Measurements from ENCODE around the gene PTPRD.
A peak's percentile ranks its signal among the peaks of the same experiment; 100 is the strongest.

Gene PTPRD

DNA sequence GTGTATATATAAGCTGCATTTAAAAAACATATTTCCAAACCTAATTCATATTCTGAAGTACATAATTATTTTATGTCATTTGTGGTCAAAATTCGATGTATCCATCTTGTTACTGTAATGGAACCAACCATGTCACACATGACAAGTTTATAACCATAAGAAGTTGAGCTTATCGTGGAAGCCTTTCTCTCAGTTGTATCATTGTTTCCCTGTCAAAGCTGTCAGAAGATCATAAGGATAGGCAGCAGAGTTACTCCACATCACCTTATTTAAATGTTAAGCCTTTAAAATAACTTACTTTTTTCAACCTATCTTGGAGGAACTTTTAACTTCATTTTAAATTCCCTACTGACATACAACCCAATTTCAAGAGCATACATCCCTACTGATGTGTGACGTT, 841.5 kb downstream of the PTPRD start:
- no peak for DNase-seq

GRCh38 chr9:9764821-9765220, 848.0 kb downstream of the PTPRD start:
- DNase-seq: no peak

GRCh38 chr9:9754186-9754585, 858.6 kb downstream of the PTPRD start:
- DNase-seq: no peak

DNA sequence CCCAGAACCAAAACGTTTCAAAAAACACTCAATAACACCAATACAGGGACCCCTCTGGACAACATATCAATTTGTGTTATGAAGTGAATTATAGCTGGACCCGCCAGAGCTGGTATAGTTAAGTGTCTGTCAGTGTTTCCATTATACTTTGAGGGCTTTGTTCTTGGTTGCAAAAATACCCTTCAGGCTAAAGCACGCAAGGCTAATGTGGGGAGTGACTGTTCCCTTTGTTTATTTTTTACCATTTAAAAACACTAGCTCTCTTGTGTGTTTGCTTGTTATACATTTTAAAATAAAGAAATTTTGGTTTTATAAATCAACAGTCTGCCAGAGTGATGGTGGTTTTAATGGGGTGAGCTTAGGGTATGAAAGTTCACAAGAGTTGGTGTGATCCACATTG, 859.5 kb downstream of the PTPRD start:
- no peak for DNase-seq

GRCh38 chr9:9752722-9753121, 860.1 kb downstream of the PTPRD start:
- no peak for DNase-seq

DNA sequence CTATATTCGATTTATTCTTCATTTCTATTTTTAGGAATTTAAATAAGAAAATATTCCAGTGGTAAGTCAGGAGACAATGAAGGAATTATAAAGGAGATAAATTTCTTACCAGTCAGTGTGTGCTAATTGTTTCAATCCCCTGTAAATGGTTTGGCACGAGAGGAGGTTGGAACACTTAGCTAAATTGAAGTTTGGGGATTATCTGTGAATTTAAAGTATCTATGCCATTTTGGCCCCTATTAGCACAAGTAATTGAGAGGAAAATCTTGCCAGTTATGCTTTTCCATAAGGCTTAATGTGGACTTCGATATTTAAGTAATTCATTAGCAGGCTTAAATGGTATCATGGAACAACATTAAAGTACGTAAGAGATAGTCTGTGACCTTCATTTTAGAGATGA, 860.8 kb downstream of the PTPRD start:
- no peak for DNase-seq

GRCh38 chr9:9750719-9751118, 862.1 kb downstream of the PTPRD start:
- DNase-seq: no peak

DNA sequence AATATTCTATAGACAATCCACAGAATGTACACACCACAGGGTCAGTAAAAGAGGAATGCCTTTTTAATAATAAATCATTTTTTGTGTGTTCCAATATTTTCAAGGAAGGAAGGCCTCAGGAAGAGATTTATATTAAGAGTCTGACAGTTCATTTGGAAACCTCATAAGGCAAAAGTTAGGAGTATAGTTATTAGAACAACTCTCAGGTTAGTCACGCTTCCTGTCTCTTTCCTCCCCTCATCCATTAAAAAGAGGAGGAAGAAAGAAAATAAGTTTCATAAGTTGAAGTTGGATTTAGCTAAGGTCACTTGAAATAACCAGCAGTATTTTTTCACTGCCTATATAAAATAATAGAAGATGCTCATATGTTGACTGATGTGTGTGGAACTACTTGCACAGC, 863.2 kb downstream of the PTPRD start:
- no peak for DNase-seq

- DNase-seq: no peak
Measured at GRCh38 chr9:9747787-9748186, 865.0 kb downstream of the PTPRD start.

GRCh38 chr9:9746826-9747225, 866.0 kb downstream of the PTPRD start:
- no peak for DNase-seq

DNA sequence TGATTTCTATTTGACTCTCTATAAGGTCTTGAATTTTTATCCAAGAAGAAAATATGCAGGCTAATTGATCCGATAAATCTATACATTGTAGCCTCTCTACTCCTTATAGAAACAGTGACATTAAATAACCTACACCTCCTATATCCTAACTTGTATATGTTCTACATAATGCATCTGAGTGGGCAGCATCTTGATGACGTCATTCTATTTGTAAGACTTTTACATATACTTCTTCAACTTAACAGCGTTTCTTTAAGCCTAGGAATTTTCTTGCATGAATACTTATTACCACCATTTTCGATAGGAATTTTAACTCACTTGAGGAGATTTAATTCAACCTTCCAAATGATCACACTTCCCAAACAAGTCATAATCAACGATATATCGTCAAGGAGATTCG, 869.0 kb downstream of the PTPRD start:
- no peak for DNase-seq

GRCh38 chr9:9730174-9730573, 882.6 kb downstream of the PTPRD start:
- DNase-seq: no peak

GRCh38 chr9:9729082-9729481, 883.7 kb downstream of the PTPRD start:
- DNase-seq: no peak

DNA sequence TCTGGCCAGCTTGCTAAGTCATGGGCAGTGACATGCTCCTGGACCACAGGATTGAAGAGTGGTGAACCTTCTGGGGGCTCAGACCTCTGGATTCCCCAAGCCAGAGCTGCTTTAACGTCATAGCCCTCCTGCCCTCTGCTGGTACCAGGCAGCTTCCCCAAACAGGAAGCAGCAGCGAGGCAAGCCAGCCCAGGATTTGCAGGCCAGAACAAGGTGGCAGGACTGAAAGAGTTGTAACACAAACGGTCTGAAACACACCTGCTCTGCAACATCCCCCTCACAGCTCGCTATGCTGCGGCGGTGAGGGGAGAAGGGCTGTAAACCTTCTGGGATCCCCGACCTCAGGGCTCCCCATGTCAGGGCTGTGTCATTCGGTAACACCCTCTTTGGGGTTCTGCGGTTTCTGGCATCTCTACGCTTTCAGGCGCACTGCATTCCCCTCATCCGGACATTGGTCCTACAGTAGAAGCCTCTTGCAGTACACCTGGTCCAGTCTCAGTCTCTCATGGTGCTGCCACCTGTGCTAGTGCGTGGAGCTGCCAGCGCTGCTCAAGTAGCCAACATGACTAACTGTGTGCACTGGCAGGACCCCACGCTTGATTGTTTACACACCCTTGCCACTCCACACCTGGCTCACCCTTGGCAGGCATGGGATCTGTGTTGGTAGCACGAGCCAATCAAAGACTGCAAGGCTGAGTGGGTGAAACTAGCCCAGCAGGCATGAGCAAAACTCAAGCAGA, 893.3 kb downstream of the PTPRD start:
- DNase-seq: no peak

DNA sequence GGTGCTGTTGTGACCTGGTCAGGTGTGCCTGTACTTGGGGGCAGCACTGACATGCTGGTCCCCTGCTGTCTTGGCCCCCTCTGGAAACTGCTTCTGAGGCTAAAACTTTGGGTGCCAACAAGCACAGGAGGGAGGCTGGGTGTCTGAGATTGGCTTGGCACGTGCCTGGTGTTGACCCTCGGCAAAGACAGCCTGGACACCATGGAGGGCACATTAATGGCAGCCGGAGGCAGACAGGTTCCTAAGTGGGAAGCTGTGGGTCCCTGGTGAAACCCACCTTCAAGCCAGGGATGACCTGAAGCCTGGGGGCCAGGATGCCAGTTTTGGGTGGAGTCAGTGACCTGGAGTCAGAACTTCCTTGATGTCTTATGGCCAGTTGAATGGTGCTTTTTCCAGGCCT, 894.1 kb downstream of the PTPRD start:
- DNase-seq: no peak

GRCh38 chr9:9679433-9679832, 933.4 kb downstream of the PTPRD start:
- no peak for DNase-seq

- no peak for DNase-seq
Measured at GRCh38 chr9:9674461-9674860, 938.3 kb downstream of the PTPRD start.

DNA sequence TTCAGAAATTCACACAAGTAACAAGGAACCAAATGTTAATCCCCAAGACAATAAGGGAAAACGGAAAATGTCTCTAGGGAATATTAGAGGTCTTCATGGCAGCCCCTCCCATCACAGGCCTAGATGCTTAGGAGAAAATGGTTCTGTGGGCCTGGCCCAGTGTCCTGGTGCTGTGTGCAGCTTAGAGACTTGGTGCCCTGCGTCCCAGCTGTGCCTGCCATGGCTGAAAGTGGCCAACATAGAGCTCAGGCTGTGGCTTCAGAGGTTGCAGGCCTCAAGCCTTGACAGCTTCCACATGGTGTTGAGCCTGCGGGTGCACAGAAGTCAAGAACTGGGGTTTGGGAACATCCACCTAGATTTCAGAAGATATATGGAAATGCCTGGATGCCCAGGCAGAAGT, 942.3 kb downstream of the PTPRD start:
- no peak for DNase-seq

DNA sequence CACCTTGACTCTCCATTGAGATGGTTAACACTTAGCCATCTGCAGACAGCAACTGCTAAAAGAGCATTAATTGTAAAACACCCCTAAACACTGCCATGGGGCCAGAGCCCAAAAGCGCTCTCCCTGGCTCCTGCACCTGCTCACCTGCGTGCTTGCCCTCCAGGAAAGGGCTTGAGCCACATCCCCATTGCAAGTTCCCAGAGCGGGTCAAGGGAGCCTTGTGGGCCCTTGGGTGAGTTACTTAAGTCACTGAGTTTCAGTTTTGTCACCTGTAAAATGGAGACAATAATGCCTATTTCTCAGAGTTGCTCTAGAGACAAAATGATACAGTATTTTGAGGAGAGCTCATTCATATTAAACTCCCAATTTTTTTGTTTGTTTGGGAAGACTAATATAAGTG, 967.8 kb downstream of the PTPRD start:
- DNase-seq: no peak

DNA sequence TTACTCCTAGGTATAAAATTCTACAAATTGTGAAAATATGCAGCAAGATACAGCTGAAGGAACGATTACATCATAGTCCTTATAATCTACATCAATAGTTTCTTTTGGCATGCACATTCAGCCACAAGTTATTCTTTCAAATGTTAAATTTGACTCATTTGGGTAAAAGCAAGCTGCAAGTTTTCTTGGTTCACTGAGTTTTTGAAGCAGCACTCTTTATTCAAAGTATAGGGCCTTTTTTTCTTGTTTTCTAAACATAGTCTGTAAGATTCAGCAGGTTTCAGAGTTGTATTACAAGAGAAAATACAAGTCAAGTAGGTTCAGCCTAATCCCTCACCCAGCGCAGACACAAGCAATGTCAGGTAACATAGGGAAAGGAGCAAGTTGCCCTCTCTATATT, 981.5 kb downstream of the PTPRD start:
- DNase-seq: no peak

GRCh38 chr9:9625248-9625647, 987.6 kb downstream of the PTPRD start:
- no peak for DNase-seq

- DNase-seq: peak in 2 of 58 donors; percentile 1 to 33
Measured at GRCh38 chr9:9623506-9623905, 989.3 kb downstream of the PTPRD start.

- no peak for DNase-seq
Measured at GRCh38 chr9:9621355-9621940, 991.4 kb downstream of the PTPRD start.

DNA sequence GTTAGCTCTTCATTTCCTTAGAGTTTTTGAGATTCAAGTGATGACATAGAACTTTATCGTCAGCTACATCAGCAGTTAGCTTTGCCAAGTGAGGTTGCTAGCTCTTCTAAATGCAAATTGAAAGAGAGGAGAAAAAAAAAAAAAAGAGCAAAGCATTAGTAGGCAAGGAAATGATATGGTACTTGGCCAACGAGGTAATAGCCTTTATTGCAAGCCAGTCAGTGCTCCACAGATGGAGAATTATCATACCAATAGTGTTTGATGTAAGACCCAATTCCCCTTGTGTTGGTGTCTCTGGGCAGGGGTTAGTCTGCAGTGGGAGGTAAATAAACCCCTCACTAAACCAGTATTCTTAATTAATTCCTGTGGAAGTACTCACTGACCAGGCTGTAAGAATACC, 992.1 kb downstream of the PTPRD start:
- no peak for DNase-seq

Measured in anterior cingulate cortex (tissue), 58 donors.